OCI-LY7 (cell line): Measurements from ENCODE around the gene TBC1D17. TPM values are rescaled to one million over a fixed set of nuclear protein-coding genes. Genes with fewer than 3 reads are reported as not detected.
A peak's percentile ranks its signal among the peaks of the same experiment; 100 is the strongest.

ENCODE experiments used
- BruUV-seq: library from RNA; stranded (reverse); fragments of 400-500 nt; replicated peaks from 2 replicates; lab custom pipeline; 2021; lab: Mats Ljungman, UMichigan
- CTCF ChIA-PET: fragments of 300-600 bp; sonication (Branson Sonifier 250); formaldehyde crosslinking; loops from one replicate; lab custom pipeline; 2022; ENCODE audit warnings: antibody characterized with exemption; ENCODE audit not compliant: unreplicated experiment; lab: Charles Lee
- POLR2A ChIA-PET: fragments of 300-600 bp; sonication (Branson Sonifier 250); formaldehyde crosslinking; loops from one replicate; lab custom pipeline; 2022; ENCODE audit warnings: antibody characterized with exemption; lab: Charles Lee
- DNase-seq: peaks from one replicate; pipeline ENCODE4 v3.0.0-alpha.2; 2015; ENCODE audit warnings: low spot score
- H2AFZ ChIP-seq: fragments of 200-600 bp; sonication (generic), shearing (Covaris generic); 2 replicates; pipeline ENCODE4 v1.6.1; 2014; ENCODE audit warnings: mild to moderate bottlenecking, antibody characterized with exemption, low read length, moderate library complexity
- H3K27ac ChIP-seq: fragments of 200-600 bp; sonication (generic); 2 replicates; pipeline ENCODE4 v1.5.1; 2014; ENCODE audit warnings: mixed run types, low read depth, mild to moderate bottlenecking, moderate library complexity, low read length, inconsistent platforms; ENCODE audit not compliant: poor library complexity, severe bottlenecking
- H3K36me3 ChIP-seq: fragments of 200-600 bp; sonication (generic); 2 replicates; pipeline ENCODE4 v1.6.1; 2014; ENCODE audit warnings: mild to moderate bottlenecking, antibody characterized with exemption, low read length, moderate library complexity, mixed read lengths; ENCODE audit not compliant: insufficient read depth
- H3K4me1 ChIP-seq: fragments of 200-600 bp; sonication (generic); 2 replicates; pipeline ENCODE4 v1.5.1; 2014; ENCODE audit warnings: mild to moderate bottlenecking, low read length; ENCODE audit not compliant: insufficient read depth, poor library complexity, severe bottlenecking
- H3K4me2 ChIP-seq: fragments of 200-600 bp; sonication (generic); 2 replicates; pipeline ENCODE4 v1.6.1; 2014; ENCODE audit warnings: mild to moderate bottlenecking, low read length
- H3K4me3 ChIP-seq: fragments of 200-600 bp; sonication (generic); 2 replicates; pipeline ENCODE4 v1.5.1; 2014; ENCODE audit warnings: mild to moderate bottlenecking, low read depth, low read length; ENCODE audit not compliant: poor library complexity, severe bottlenecking
- H3K79me2 ChIP-seq: fragments of 200-600 bp; sonication (generic); 2 replicates; pipeline ENCODE4 v1.6.1; 2016; ENCODE audit warnings: low read depth, mild to moderate bottlenecking, low read length, moderate library complexity, mixed read lengths; ENCODE audit not compliant: insufficient read depth
- H3K9me2 ChIP-seq: fragments of 200-600 bp; sonication (generic); 2 replicates; pipeline ENCODE4 v1.6.1; 2016; ENCODE audit warnings: mild to moderate bottlenecking, low read length, mixed read lengths; ENCODE audit not compliant: insufficient read depth
- H3K9me3 ChIP-seq: fragments of 200-600 bp; sonication (generic); 2 replicates; pipeline ENCODE4 v1.6.1; 2014; ENCODE audit warnings: mild to moderate bottlenecking, mixed run types, low read length, mixed read lengths
- H4K20me1 ChIP-seq: fragments of 200-600 bp; sonication (generic); 2 replicates; pipeline ENCODE4 v1.6.1; 2014; ENCODE audit warnings: mild to moderate bottlenecking, antibody characterized with exemption, low read length, moderate library complexity, mixed read lengths; ENCODE audit not compliant: insufficient read depth
- EZH2phosphoT487 ChIP-seq: fragments of 200-600 bp; sonication (generic); IDR thresholded peaks from 2 replicates; pipeline ENCODE4 v1.6.1; 2018; ENCODE audit warnings: low read depth, borderline replicate concordance, mild to moderate bottlenecking, mixed run types, antibody characterized with exemption, low read length, moderate library complexity, mixed read lengths
- intact Hi-C: fragments of 100-400 bp; cut with micrococcal nuclease; formaldehyde crosslinking; loops from one replicate; pipeline ENCODE4 v1.10.0; 2022; ENCODE audit not compliant: unreplicated experiment
- total RNA-seq, 2 experiments: library from RNA; depleted of rRNA in 1 of 2; stranded (reverse); fragments of >200 nt in 1 of 2; shearing (Covaris generic) in 1 of 2; gene quantifications; 2 replicates each; pipeline ENCODE4 v1.2.3, GENCODE V29; 2014 to 2022
- TF ChIP-seq, protein P1 (sequence below): fragments of 200-600 bp; sonication (generic); conservative IDR thresholded peaks from 2 replicates; pipeline ENCODE4 v1.5.1; 2014; ENCODE audit warnings: mild to moderate bottlenecking, antibody characterized with exemption, low read length, moderate library complexity, mixed read lengths

The TBC1D17 gene
- total RNA-seq, 2 experiments from 2014 or later, result 8.0 to 24.0 TPM

DNA sequence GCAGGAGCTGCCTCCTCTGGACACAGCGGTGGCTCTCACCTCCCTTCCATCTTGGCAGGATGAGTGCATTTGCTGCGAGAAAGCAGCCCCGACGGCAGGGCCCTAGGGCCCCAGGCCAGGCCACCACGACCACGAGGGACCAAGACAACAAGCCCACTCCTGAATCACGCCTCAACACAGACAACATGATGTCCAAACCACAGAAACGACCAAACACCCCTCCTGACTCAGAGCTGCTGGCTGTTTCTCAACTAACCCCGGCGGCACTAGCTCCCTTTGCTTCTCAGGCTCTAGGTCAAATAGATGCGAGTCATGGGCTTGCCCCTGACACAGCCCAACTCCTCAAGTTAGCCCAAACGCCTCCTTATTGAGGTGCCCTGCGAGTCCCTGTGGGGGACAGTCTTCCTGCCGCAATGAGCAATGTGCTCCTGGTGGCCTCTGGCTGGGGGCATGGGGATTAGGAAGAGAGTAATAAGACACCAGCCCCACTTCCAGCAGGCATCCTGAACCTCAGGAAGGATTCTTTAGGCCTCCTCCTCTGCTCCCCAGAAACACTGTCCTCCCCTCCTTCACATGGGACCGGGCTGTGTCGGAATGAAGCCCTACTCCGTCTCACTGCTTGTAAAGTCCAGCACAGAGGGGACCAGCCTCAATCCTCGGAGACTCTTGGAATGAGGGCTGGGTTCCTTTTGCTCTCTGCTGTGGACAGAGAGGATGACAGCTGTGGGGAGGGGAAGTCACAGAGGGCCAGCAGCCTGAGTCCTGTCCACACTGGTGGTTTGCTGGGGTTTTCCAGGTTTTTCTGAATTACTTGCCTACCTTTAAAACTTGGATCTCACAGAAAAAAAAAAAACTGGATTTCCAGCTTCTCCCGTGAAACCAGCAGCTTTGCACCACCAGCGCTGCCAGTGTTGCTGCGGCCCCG is 44.6 kb downstream of the TBC1D17 start:
- Histone ChIP-seq H4K20me1 (no peaks in the 10 kb centered on the region), H3K9me2 (no peaks in the 10 kb centered on the region), H3K4me1 (peaks cover 49% of the 10 kb centered on the region), H3K27ac (peak overlapping the region; percentile 85), H3K4me3 (no peak overlapping the region), H3K4me2 (peak overlapping the region; percentile 82; the same call in 1 of the 2 replicates), H3K79me2 (peaks cover 97% of the 10 kb centered on the region), H3K9me3 (no peaks in the 10 kb centered on the region), H3K36me3 (peaks cover 96% of the 10 kb centered on the region), H2AFZ (no peak overlapping the region)
- CTCF ChIA-PET, result no interaction called here
- intact Hi-C loops, result no loop called here
- POLR2A ChIA-PET, result no interaction called here
- BruUV-seq, result no TSS peak
- TF ChIP-seq, protein P1, sequence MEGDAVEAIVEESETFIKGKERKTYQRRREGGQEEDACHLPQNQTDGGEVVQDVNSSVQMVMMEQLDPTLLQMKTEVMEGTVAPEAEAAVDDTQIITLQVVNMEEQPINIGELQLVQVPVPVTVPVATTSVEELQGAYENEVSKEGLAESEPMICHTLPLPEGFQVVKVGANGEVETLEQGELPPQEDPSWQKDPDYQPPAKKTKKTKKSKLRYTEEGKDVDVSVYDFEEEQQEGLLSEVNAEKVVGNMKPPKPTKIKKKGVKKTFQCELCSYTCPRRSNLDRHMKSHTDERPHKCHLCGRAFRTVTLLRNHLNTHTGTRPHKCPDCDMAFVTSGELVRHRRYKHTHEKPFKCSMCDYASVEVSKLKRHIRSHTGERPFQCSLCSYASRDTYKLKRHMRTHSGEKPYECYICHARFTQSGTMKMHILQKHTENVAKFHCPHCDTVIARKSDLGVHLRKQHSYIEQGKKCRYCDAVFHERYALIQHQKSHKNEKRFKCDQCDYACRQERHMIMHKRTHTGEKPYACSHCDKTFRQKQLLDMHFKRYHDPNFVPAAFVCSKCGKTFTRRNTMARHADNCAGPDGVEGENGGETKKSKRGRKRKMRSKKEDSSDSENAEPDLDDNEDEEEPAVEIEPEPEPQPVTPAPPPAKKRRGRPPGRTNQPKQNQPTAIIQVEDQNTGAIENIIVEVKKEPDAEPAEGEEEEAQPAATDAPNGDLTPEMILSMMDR, result no peak
- no peak for TF ChIP-seq EZH2phosphoT487
- no peak for DNase-seq

DNA sequence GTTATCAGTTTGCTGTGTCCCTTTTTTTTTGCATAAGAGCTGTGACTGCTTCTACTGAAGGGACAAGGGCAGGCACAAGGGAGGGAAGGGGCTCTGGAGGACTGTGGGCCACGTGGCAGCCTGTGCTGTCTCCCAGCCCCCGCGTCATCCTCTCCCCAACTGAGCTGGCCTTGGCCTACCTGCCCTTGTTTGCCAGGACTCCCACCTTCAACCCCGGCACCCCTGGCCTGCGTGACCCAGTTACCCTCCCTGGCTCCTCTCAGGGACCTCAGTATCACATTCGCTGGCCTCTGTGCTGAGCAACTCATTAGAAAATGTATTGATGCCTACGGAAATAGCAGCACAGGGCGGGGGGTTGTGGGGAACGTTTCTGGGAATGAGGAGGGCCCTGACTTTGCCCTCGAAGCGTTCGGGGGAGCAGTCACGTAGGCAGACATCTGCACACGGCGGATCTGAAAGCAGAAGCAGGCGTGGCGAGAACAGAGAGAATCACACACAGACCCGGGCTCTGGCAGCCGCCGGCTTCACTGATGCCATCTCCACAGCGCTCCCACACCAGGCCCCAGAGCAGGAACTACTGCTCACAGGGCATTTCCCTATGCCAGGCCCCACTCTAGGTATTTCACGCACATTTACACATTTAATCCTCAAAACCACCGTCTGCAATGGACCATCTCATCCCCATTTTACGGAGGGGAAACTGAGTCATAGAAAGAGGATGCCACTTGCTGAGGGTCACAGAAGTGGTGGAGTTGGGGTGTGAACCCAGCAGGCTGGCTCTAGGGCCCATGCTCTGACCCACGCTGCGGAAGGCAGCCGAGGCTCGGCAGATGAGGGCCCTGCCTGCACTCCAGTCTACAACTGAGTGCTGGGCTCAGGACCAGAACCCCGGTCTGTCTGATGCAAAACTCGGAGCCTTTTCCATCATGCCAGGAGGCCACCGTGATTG is 45.8 kb downstream of the TBC1D17 start:
- Histone ChIP-seq H3K27ac (peak overlapping the region; percentile 85), H3K4me3 (peak overlapping the region; percentile 62), H3K9me3 (no peaks in the 10 kb centered on the region), H3K9me2 (no peaks in the 10 kb centered on the region), H4K20me1 (peaks cover 7% of the 10 kb centered on the region; the same call in 1 of the 2 replicates), H2AFZ (no peak overlapping the region), H3K36me3 (peaks cover 94% of the 10 kb centered on the region), H3K79me2 (peaks cover 97% of the 10 kb centered on the region), H3K4me1 (peaks cover 61% of the 10 kb centered on the region), H3K4me2 (peak overlapping the region; percentile 82)
- intact Hi-C loops, result loop anchor here (1.0 kb wide), 3 partner anchors 26 to 73 kb away; partner anchors contain the start of genes AKT1S1 and TBC1D17
- BruUV-seq, result no TSS peak
- ChIA-PET CTCF (no interaction called here), POLR2A (no interaction called here)
- no peak for TF ChIP-seq EZH2phosphoT487
- TF ChIP-seq, protein P1, result no peak
- peak; percentile 69 for DNase-seq
